Stimulated activated CD4-positive, alpha-beta T cell treated with anti-CD3 and anti-CD28 coated beads, Interleukin-4, amount 100 ng/mL, for 48 hours (primary cell): Measurements from ENCODE around the gene DMRT1.
A peak's percentile ranks its signal among the peaks of the same experiment; 100 is the strongest.
"Not testable (repeated sequence)": the region's sequence is repeated elsewhere in the genome, so short reads cannot be mapped to it uniquely, and the experiment has no call there.

Experiments
- DNase-seq, 2 donors: peaks; one replicate each; pipeline ENCODE4 v3.0.0-alpha.2; 2020; ENCODE audit warnings: low read depth in 2 of 2

DMRT1 gene

GRCh38 chr9:859251-859650 lies 17.8 kb downstream of the DMRT1 start:
- no peak for DNase-seq

DNA sequence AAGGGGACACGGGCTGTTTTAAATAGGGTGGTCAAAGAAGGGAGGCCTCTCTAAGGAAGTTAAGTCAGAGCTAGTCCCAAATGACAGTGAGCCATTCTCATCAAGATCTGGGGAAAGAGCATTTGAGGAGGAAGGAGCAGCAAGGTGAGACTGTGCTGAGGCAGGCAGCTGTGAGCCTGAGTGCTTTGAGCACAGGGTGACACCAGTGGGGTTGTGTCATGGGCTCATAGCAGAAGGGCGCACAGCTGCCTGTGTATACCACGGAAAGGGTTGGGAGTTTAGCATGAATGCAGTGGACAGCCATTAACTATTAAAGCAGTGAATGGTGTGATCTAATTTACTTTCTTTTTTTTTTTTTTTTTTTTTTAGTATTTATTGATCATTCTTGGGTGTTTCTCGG lies 19.2 kb downstream of the DMRT1 start:
- DNase-seq = no peak

DNA sequence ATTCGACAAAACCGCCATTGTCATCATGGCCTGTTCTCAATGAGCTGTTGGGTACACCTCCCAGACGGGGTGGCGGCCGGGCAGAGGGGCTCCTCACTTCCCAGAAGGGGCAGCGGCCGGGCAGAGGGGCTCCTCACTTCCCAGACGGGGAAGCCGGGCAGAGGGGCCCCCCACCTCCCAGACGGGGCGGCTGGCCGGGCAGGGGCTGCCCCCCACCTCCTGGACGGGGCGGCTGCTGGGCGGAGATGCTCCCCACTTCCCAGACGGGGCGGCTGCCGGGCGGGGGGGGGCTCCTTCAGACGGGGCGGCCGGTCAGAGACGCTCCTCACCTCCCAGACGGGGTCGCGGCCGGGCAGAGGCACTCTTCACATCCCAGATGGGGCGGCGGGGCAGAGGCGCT lies 20.0 kb downstream of the DMRT1 start:
- not testable (repeated sequence) for DNase-seq

- DNase-seq = no peak
Observed at GRCh38 chr9:875119-875962, 33.8 kb downstream of the DMRT1 start.

DNA sequence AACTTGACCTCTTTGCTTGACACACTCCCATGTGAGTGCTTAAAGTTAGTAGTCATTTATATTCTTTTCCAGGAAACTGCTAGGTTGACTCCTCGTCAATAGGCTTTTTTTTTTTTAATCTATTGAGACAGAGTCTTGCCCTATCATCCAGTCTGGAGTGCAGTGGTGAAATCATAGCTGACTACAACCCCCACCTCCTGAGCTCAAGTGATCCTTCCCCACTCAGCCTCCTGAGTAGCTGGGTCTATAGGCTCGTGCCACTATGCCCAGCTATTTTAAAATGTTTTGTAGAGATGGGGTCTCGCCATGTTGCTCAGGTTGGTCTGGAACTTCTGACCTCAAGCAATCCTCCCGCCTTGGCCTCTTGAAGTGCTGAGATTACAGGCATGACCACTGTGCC lies 34.9 kb downstream of the DMRT1 start:
- no peak for DNase-seq

- DNase-seq = no peak
Observed at GRCh38 chr9:878239-878638, 36.7 kb downstream of the DMRT1 start.

GRCh38 chr9:880725-881124 lies 39.2 kb downstream of the DMRT1 start:
- no peak for DNase-seq

DNA sequence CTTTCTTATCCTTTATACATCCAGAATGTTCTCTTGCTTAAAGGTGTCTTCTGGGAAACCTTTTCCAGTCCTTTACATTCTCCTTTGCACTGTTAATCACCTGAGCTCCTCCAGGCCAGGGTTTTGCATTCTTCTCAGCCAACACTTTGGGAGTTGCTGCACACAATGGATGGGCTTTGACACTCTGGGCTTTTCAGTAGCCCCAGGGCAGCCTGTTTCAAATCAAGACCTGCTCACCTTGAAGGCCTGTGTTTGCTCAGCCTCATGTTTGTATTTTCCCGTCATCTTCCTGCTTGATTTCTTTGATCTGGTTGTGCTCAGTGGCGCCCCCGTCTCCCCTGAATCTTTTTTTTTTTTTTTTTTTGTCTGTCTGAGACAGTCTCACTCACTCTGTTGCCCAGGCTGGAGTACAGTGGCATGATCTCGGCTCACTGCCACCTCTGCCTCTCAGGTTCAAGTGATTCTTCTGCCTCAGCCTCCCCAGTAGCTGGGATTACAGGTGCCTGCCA lies 41.0 kb downstream of the DMRT1 start:
- no peak for DNase-seq

GRCh38 chr9:883011-883410 lies 41.5 kb downstream of the DMRT1 start:
- DNase-seq = no peak

- DNase-seq = no peak
Observed at GRCh38 chr9:886886-887285, 45.4 kb downstream of the DMRT1 start.

- DNase-seq = no peak
Observed at GRCh38 chr9:892123-892522, 50.6 kb downstream of the DMRT1 start.

GRCh38 chr9:893115-893514 lies 51.6 kb downstream of the DMRT1 start:
- DNase-seq = no peak

DNA sequence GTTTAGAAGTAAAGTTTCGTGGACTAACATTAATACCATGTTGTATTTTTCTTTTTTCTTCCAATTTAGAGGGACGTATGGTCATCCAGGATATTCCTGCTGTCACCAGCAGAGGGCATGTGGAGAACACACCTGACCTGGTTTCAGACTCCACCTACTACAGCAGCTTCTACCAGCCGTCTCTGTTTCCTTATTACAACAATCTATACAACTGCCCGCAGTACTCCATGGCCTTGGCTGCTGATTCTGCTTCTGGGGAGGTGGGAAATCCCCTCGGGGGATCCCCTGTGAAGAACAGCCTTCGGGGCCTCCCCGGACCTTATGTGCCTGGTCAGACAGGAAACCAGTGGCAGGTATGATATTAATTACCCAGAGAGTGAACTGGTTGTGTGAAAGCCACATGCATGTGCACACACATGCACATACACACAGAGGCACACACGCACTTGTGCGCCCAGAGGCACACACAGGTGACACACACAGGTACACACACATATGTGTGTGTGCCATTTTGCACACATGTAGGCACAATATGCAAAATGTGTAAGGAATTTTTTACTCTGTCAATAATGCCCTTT lies 52.4 kb downstream of the DMRT1 start:
- DNase-seq = peak; percentile 24 to 55

- no peak for DNase-seq
Observed at GRCh38 chr9:899440-900184, 58.1 kb downstream of the DMRT1 start.

- DNase-seq = no peak
Observed at GRCh38 chr9:903886-904285, 62.4 kb downstream of the DMRT1 start.

DNA sequence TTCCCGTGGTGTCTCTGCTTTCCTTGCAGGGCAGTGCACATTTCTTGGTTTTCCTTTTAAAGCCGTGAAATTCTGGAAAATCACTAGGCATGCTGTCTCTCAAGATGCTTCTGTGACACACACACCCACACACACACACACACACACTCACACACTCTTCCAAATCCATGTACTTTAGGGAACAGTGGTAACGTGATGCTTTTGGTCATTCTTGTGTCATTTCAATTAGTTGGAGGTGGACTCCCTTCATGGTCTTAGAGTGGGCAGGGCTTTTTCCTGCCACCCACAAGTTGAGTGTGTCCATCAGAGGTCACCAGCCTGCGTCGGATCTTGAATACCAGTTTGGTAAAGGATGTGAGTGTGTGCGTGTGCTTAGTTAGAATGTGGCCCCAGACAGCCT lies 64.4 kb downstream of the DMRT1 start:
- no peak for DNase-seq

- no peak for DNase-seq
Observed at GRCh38 chr9:908536-909205, 67.2 kb downstream of the DMRT1 start.

DNA sequence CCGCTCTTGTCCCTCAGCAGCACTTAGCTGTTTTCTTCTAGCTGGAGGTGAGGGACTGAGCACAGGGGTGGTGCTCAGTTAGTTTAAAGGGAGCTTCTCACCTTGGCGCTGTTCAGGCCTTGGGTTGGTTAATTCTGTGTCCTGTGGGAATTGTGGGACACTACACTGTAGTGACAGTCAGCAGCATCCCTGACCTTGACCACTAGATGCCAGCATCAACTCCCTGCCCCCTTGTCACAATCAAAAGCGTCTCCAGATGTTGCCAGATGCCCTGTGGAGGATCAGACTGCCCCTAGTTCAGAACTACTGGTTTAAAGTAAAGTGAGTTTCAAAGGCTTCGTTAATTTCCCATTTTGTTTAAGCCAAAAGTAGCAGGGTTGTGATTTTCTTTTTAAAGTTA lies 69.5 kb downstream of the DMRT1 start:
- no peak for DNase-seq

DNA sequence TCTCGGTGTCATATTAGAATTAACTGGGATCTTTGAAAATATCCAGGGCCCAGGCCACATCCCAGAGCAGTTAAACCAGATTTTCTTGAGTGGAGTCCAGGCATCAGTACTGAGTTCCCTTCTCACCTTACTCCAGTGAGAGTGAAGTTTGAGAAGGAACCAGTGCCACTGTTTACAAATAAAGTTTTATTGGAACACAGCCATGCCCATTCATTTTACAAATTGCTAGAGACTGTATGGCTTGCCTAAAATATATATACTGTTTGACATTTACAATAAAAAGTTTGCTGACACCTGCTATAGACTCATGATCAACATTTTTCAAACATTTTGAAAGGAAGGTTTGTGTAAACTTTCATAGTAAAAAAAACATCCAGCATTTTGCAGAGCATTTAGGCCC lies 71.3 kb downstream of the DMRT1 start:
- DNase-seq = no peak

DNA sequence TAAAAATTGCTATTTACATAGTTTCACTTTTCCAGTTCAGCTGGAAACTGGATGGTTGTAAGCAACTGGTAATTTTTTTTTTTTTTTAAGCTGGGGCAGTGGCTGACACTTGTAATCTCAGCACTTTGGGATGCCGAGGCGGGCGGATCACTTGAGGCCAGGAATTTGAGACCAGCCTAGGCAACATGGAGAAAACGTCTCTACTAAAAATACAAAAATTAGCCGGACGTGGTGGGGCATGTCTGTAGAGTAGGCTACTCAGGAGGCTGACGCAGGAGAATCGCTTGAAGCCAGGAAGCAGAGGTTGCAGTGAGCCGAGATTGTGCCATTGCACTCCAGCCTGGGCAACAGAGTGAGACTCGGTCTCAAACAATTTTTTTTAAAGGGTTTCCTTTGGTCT lies 72.0 kb downstream of the DMRT1 start:
- not testable (repeated sequence) for DNase-seq

DNA sequence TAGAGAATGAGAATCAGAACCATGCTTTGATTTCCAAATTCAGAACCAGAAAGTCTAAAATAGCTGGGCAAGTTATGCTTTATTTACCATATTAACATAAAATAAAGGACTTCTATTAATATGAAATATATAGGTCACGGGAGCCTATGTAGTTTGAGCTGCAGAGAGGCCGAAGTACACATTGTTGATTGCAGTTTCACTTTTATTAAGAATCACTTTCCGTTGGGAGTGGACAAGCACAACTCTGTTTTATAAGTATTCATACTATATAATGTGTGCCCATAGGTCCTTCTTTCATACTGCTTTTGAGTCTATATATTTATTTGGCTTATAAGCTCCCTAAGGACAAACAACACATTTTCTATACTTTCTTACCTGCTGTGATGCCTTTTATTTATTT lies 76.2 kb downstream of the DMRT1 start:
- DNase-seq = no peak

DNA sequence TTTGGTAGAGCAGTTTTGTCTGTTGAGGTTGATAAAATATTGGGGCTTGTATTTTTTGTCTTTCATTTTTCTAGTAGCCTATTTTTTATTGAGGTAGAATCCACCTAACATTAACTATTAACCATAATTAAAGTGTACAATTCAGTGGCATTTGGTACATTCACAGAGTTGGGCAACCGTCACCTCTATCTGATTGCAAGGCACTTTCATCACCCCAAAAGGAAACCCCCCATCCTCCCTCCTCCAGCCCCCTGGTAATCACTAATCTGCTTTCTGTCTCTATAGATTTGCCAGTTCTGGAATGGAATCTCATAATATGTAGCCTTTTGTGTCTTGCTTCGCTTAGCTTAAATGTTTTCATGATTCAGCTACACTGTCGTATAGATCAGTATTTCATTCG lies 79.4 kb downstream of the DMRT1 start:
- DNase-seq = no peak
